Measurements from ENCODE around the gene BCL10. TPM values are rescaled to one million over a fixed set of nuclear protein-coding genes. Genes with fewer than 3 reads are reported as not detected.

BCL10 gene
- total RNA-seq, 1 experiment from 2014 or later = 26.1 TPM

DNA sequence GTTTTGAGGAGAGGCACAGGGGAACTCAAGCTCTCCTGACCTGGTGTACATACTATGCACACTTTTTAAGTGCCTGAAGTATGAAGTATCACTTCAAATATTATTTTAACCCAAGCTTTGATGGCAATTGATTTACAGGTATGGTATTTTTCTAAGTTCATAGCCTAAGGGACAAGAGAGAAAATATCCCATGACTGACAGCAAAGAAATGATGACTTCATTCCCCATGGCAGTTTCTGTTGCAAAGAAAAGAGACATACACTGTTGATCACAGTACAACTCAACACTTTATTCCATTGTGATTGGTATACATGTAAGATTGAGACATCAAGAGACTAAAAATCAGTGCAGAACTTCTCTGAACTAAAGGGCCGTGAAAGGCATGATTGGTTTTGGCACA lies 41.8 kb upstream of the BCL10 start:
- H3K4me3 Mint-ChIP-seq = no peak overlapping the region
- Histone ChIP-seq H2BK12ac (ENCODE audit: insufficient read length, low read depth, low read length) (no peak overlapping the region), H3K79me2 (ENCODE audit: insufficient read depth, low read length) (no peaks in the 10 kb centered on the region), H3K14ac (ENCODE audit: insufficient read depth, low read length) (no peak overlapping the region), H3K27ac (ENCODE audit: insufficient read length, low read depth, low read length) (no peak overlapping the region), H2AFZ (ENCODE audit: low read length) (no peak overlapping the region), H3K23ac (ENCODE audit: insufficient read length, low read depth, low read length) (no peak overlapping the region), H2BK120ac (ENCODE audit: low read depth, low read length, poor library complexity, severe bottlenecking) (no peak overlapping the region), H4K20me1 (ENCODE audit: control insufficient read depth, insufficient read depth, insufficient read length) (no peaks in the 10 kb centered on the region), H4K91ac (ENCODE audit: insufficient read length, low read depth, low read length) (no peak overlapping the region), H3K9me3 (ENCODE audit: control insufficient read depth, low read depth, low read length) (no peaks in the 10 kb centered on the region), H2BK20ac (ENCODE audit: low read depth, low read length, poor library complexity, severe bottlenecking) (no peak overlapping the region), H3K23me2 (ENCODE audit: insufficient read length, low read depth, low read length, poor library complexity, severe bottlenecking) (no peaks in the 10 kb centered on the region), H4K5ac (ENCODE audit: insufficient read length, low read depth, low read length) (no peak overlapping the region), H3K9ac (ENCODE audit: extremely low read depth, insufficient read length, low read length) (no peak overlapping the region), H4K8ac (replicated peaks; ENCODE audit: insufficient read length, low read depth, low read length) (no peak overlapping the region), H2AK5ac (ENCODE audit: insufficient read length, low read length) (no peak overlapping the region), H3T11ph (ENCODE audit: low read length) (no peak overlapping the region), H3K4me1 (ENCODE audit: insufficient read depth, low read length) (no peaks in the 10 kb centered on the region; the same call in 1 of the 2 replicates), H3K4me2 (ENCODE audit: insufficient read depth, insufficient read length, low read length) (no peak overlapping the region), H3K27me3 (ENCODE audit: insufficient read depth, low read length) (no peaks in the 10 kb centered on the region), H2BK15ac (ENCODE audit: low read depth, low read length) (no peak overlapping the region), H3K18ac (ENCODE audit: insufficient read length, low read depth, low read length) (no peak overlapping the region), H3K79me1 (ENCODE audit: insufficient read depth, low read depth, low read length, poor library complexity, severe bottlenecking) (no peaks in the 10 kb centered on the region), H2BK5ac (ENCODE audit: insufficient read length, low read length) (no peak overlapping the region), H3K4ac (ENCODE audit: low read depth, low read length) (no peak overlapping the region), H3K56ac (ENCODE audit: insufficient read length, low read depth, low read length) (no peak overlapping the region)
- peaks cover 4% of the 10 kb centered on the region in 2 experiments; a peak in 3 of 4 replicates for H3K4me1 Mint-ChIP-seq
- no peak overlapping the region for H3K27ac Mint-ChIP-seq
- TF ChIP-seq, protein P1, sequence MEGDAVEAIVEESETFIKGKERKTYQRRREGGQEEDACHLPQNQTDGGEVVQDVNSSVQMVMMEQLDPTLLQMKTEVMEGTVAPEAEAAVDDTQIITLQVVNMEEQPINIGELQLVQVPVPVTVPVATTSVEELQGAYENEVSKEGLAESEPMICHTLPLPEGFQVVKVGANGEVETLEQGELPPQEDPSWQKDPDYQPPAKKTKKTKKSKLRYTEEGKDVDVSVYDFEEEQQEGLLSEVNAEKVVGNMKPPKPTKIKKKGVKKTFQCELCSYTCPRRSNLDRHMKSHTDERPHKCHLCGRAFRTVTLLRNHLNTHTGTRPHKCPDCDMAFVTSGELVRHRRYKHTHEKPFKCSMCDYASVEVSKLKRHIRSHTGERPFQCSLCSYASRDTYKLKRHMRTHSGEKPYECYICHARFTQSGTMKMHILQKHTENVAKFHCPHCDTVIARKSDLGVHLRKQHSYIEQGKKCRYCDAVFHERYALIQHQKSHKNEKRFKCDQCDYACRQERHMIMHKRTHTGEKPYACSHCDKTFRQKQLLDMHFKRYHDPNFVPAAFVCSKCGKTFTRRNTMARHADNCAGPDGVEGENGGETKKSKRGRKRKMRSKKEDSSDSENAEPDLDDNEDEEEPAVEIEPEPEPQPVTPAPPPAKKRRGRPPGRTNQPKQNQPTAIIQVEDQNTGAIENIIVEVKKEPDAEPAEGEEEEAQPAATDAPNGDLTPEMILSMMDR (conservative IDR thresholded peaks at IDR 0.05) = no peak
- H3K27me3 Mint-ChIP-seq (ENCODE audit: low read depth) = no peaks in the 10 kb centered on the region
- H3K36me3 Mint-ChIP-seq (ENCODE audit: insufficient read depth in 1 of 3, low read depth in 3 of 3) = no peaks in the 10 kb centered on the region
- DNase-seq = no peak
- H3K9me3 Mint-ChIP-seq = no peaks in the 10 kb centered on the region
- WGBS (ENCODE audit: extremely low coverage, insufficient read length, low lambda C conversion rate) = no CpG with 5 or more reads among the region's 1 CpG

All from H9 (cell line).